NT2/D1 (cell line): ENCODE results near the gene BSG.

Source experiments
- DNase-seq: peaks from one replicate; pipeline ENCODE4 v3.0.0-alpha.2; 2011; ENCODE audit warnings: low read depth, low spot score
- H3K27me3 ChIP-seq: 2 replicates; pipeline ENCODE4 v1.6.0; 2011; ENCODE audit warnings: mild to moderate bottlenecking; ENCODE audit not compliant: insufficient read length, insufficient read depth
- H3K36me3 ChIP-seq: 2 replicates; pipeline ENCODE4 v1.6.1; 2011; ENCODE audit warnings: mild to moderate bottlenecking, low read length, mixed read lengths; ENCODE audit not compliant: insufficient read depth, insufficient read length
- H3K4me1 ChIP-seq: 2 replicates; pipeline ENCODE4 v1.5.1; 2011; ENCODE audit not compliant: insufficient read depth, insufficient read length
- H3K4me3 ChIP-seq: 2 replicates; pipeline ENCODE4 v1.5.1; 2011; ENCODE audit warnings: low read depth; ENCODE audit not compliant: insufficient read length
- H3K9ac ChIP-seq: 2 replicates; pipeline ENCODE4 v1.6.0; 2011; ENCODE audit warnings: low read depth; ENCODE audit not compliant: insufficient read length
- H3K9me3 ChIP-seq: 2 replicates; pipeline ENCODE4 v1.5.1; 2011; ENCODE audit warnings: mild to moderate bottlenecking, low read length; ENCODE audit not compliant: insufficient read depth
- SUZ12 ChIP-seq: IDR thresholded peaks from 2 replicates; pipeline ENCODE4 v1.6.1; 2011; ENCODE audit not compliant: insufficient read length, insufficient read depth; ENCODE audit errors: extremely low read depth
- YY1 ChIP-seq: IDR thresholded peaks from 2 replicates; pipeline ENCODE4 v1.6.1; 2011; ENCODE audit not compliant: insufficient read length, insufficient read depth
- ZNF274 ChIP-seq: IDR thresholded peaks from 2 replicates; pipeline ENCODE4 v1.6.1; 2011; ENCODE audit warnings: mild to moderate bottlenecking, low read depth, low read length

Gene BSG

GRCh38 chr19:629961-630714 is 57.7 kb downstream of the BSG start:
- no peaks in the 10 kb centered on the region for H3K9me3 ChIP-seq
- no peak overlapping the region for H3K4me3 ChIP-seq
- peak overlapping the region; percentile 32 for H3K9ac ChIP-seq
- peaks cover 9% of the 10 kb centered on the region for H3K4me1 ChIP-seq
- H3K27me3 ChIP-seq, result no peaks in the 10 kb centered on the region
- peaks cover 48% of the 10 kb centered on the region for H3K36me3 ChIP-seq
- no peak for DNase-seq
- TF ChIP-seq YY1 (no peak), ZNF274 (no peak), SUZ12 (no peak)

- peaks cover 8% of the 10 kb centered on the region for H3K4me1 ChIP-seq
- H3K27me3 ChIP-seq, result no peaks in the 10 kb centered on the region
- H3K4me3 ChIP-seq, result peak overlapping the region; percentile 98
- TF ChIP-seq YY1, result no peak
- TF ChIP-seq SUZ12, result no peak
- TF ChIP-seq ZNF274, result no peak
- H3K9ac ChIP-seq, result peak overlapping the region; percentile 100
- H3K36me3 ChIP-seq, result peaks cover 35% of the 10 kb centered on the region
- H3K9me3 ChIP-seq, result no peaks in the 10 kb centered on the region
- no peak for DNase-seq
Measured at GRCh38 chr19:632579-633067, 60.2 kb downstream of the BSG start.
